GM13977 (cell line): ENCODE data around the gene STK24.

Source experiments
- DNase-seq: peaks from one replicate; pipeline ENCODE4 v3.0.0; 2012; ENCODE audit warnings: low spot score
- CTCF ChIP-seq: IDR thresholded peaks from 2 replicates; pipeline ENCODE4 v1.5.1; 2012; ENCODE audit warnings: mild to moderate bottlenecking, control low read depth; ENCODE audit not compliant: insufficient read depth; ENCODE audit errors: extremely low read depth, missing control alignments
- in situ Hi-C: fragments of 300-500 bp; cut with MboI; formaldehyde crosslinking; loops from one replicate; pipeline ENCODE4 v1.12.0; 2022; ENCODE audit warnings: low sequenced_read_pairs, low pct_unique_long_range_greater_than_20kb, mixed read lengths, inconsistent platforms; ENCODE audit not compliant: unreplicated experiment

The STK24 gene

GRCh38 chr13:98520674-98521449, 56.0 kb downstream of the STK24 start:
- no peak for TF ChIP-seq CTCF
- no peak for DNase-seq
- in situ Hi-C loops: no loop called here

GRCh38 chr13:98519976-98520375, 56.9 kb downstream of the STK24 start:
- no peak for DNase-seq
- in situ Hi-C loops: no loop called here
- TF ChIP-seq CTCF: no peak

GRCh38 chr13:98517576-98518310, 59.2 kb downstream of the STK24 start:
- in situ Hi-C loops: no loop called here
- no peak for DNase-seq
- no peak for TF ChIP-seq CTCF

- TF ChIP-seq CTCF: no peak
- in situ Hi-C loops: no loop called here
- no peak for DNase-seq
Observed at GRCh38 chr13:98515818-98516465, 61.0 kb downstream of the STK24 start.

GRCh38 chr13:98514288-98514687, 62.6 kb downstream of the STK24 start:
- no peak for DNase-seq
- TF ChIP-seq CTCF: no peak
- in situ Hi-C loops: no loop called here

GRCh38 chr13:98513837-98514236, 63.1 kb downstream of the STK24 start:
- no peak for TF ChIP-seq CTCF
- no peak for DNase-seq
- in situ Hi-C loops: no loop called here
